BJ (cell line): ENCODE measurements around the gene SPNS2. TPM values are rescaled to one million over a fixed set of nuclear protein-coding genes. Genes with fewer than 3 reads are reported as not detected.

Experiments
- CTCF ChIA-PET: fragments of 350-600 bp; formaldehyde crosslinking; extraction: SDS; loops from one replicate; lab custom pipeline; 2021; ENCODE audit warnings: antibody characterized with exemption, inconsistent platforms; lab: Yijun Ruan, JAX
- POLR2A ChIA-PET: fragments of 300-600 bp; sonication (Branson Sonifier 250); formaldehyde crosslinking; extraction: SDS; loops from one replicate; lab custom pipeline; 2021; ENCODE audit warnings: antibody characterized with exemption; lab: Charles Lee
- DNase-seq: peaks from one replicate; pipeline ENCODE4 v3.0.0-alpha.2; 2011; ENCODE audit warnings: low read depth
- H3K27me3 ChIP-seq: 2 replicates; pipeline ENCODE4 v1.6.0; 2011; ENCODE audit warnings: low read length; ENCODE audit not compliant: control insufficient read depth, insufficient read depth
- H3K36me3 ChIP-seq: 2 replicates; pipeline ENCODE4 v1.5.1; 2011; ENCODE audit warnings: low read length; ENCODE audit not compliant: control insufficient read depth, insufficient read depth
- H3K4me3 ChIP-seq: 2 replicates; pipeline ENCODE4 v1.5.1; 2011; ENCODE audit warnings: low read depth, mild to moderate bottlenecking, control low read depth, low read length
- polyA plus RNA-seq: library from polyadenylated mRNA; depleted of rRNA; stranded (reverse); fragments of >200 nt; gene quantifications from 2 replicates; pipeline ENCODE4 v1.2.3, GENCODE V29; 2011
- TF ChIP-seq, protein P1 (sequence below): IDR thresholded peaks from 2 replicates; pipeline ENCODE4 v1.5.1; 2011; ENCODE audit warnings: low read depth, mild to moderate bottlenecking, control low read depth, inconsistent platforms, low read length, moderate library complexity; ENCODE audit not compliant: insufficient read depth

SPNS2 gene
- polyA plus RNA-seq, 1 experiment: not detected

DNA sequence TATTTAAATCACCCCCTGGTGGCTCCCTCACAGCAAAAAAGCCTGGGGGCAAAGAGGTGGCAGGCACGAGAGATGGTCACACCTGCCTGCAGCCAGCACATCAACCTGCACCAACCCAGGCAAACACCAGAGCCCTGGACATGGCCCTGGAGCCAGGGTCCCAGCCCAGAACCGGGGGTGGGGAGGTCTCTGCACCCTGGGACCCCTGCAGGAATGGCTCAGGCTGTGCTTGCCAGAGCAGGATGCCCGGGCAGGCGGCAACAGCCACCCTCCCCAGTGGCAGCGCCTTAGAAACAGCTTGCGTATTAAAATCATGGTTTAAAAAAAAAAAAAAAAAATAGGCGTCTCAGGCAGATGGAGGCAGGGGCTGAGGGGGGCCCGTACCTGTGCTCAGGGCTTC is 40.3 kb downstream of the SPNS2 start:
- Histone ChIP-seq H3K36me3 (peaks cover 31% of the 10 kb centered on the region), H3K4me3 (no peak overlapping the region), H3K27me3 (no peaks in the 10 kb centered on the region)
- DNase-seq: no peak
- ChIA-PET CTCF (no interaction called here), POLR2A (no interaction called here)
- TF ChIP-seq, protein P1, sequence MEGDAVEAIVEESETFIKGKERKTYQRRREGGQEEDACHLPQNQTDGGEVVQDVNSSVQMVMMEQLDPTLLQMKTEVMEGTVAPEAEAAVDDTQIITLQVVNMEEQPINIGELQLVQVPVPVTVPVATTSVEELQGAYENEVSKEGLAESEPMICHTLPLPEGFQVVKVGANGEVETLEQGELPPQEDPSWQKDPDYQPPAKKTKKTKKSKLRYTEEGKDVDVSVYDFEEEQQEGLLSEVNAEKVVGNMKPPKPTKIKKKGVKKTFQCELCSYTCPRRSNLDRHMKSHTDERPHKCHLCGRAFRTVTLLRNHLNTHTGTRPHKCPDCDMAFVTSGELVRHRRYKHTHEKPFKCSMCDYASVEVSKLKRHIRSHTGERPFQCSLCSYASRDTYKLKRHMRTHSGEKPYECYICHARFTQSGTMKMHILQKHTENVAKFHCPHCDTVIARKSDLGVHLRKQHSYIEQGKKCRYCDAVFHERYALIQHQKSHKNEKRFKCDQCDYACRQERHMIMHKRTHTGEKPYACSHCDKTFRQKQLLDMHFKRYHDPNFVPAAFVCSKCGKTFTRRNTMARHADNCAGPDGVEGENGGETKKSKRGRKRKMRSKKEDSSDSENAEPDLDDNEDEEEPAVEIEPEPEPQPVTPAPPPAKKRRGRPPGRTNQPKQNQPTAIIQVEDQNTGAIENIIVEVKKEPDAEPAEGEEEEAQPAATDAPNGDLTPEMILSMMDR: no peak

DNA sequence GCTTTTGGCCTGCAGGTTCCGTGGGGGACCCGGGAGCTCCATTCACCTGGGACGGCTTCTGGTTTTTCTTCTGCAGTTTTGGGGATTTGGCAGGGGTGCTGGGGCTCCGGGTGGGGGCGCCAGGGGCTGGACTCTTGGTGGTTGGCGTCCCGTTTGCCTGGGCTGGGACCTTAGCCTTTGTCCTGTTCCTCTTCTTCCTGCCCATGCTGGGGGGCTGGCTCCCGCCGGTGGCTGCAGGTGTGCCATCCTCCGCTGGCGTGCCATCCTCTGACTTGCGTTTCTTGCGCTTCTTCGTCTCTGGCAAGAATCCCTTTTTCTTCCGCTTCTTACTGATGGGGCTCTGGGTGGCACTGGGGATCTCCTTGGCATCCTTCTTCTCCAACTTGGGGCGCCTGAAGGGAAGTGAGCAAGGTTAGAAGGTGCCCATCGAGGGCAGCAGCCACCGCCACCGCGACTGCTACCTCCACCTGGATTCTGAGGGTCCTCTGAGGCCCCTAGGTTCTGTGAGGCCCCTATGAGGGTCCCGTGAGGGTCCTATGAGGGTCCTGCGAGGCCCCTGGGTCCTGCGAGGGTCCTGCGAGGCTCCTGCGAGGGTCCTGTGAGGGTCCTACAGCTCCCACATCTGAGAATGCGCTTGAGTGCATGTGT is 41.0 kb downstream of the SPNS2 start:
- no peak for DNase-seq
- TF ChIP-seq, protein P1: no peak
- no peaks in the 10 kb centered on the region for H3K27me3 ChIP-seq
- ChIA-PET CTCF (no interaction called here), POLR2A (no interaction called here)
- peaks cover 34% of the 10 kb centered on the region for H3K36me3 ChIP-seq
- no peak overlapping the region for H3K4me3 ChIP-seq

DNA sequence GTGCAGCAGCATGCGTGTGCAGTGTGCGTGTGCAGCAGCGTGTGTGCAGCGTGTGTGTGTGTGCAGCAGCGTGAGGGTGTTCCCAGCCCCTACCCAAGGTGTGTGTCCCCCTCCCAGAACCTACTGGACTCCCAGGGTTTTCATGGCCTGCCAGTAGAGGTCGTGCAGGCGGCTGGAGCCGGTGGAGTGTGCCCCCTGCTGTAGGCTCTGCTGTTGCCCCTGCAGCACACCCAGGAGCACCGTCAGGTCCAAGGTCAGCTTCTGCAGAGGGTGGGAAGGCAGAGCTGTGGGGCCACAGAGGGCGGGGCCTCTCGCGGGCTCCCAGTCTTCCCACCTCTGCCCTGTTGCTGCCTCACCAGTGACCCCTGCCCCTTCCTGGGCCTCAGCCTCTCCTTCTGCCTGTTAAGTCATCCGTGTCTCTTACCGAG is 41.6 kb downstream of the SPNS2 start:
- TF ChIP-seq, protein P1: no peak

DNA sequence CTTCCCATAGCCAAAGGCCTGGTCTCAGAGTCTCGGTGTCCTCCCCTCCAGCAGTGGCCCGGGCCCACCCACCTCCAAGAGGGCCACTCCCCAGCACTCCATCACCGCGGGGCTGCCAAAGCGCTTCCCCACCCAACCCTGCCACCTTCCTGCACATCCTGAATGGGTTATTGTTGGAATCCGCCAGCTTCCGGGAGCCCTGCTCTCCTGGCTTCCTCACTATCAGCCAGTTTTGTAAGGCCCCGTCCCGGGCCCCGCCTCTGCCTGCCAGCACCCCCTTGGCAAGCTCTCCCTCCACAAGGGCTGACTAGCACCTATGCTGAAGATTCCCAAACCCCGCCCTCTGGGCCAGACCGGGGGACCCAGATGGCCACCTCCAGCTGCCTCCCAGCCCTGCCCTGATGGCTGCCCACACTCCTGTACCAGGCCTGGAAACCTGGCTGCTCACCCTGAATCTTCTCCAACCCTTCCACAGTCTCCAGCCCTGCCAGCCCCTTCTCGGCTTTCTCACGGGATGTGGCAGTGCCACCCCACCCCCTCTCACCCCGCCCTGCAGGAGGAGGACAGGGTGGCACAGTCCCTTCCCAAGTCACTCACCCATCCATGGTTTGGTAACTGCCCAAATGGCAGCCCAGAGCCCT is 42.1 kb downstream of the SPNS2 start:
- DNase-seq: no peak
- no peaks in the 10 kb centered on the region for H3K27me3 ChIP-seq
- no peak overlapping the region for H3K4me3 ChIP-seq
- H3K36me3 ChIP-seq: peaks cover 40% of the 10 kb centered on the region
- POLR2A ChIA-PET: no interaction called here
- CTCF ChIA-PET: no interaction called here
- TF ChIP-seq, protein P1: no peak

More for the DNA sequence above, 41.6 kb downstream of the SPNS2 start:
- ChIA-PET CTCF (no interaction called here), POLR2A (no interaction called here)
- peaks cover 35% of the 10 kb centered on the region for H3K36me3 ChIP-seq
- DNase-seq: no peak
- H3K4me3 ChIP-seq: no peak overlapping the region
- no peaks in the 10 kb centered on the region for H3K27me3 ChIP-seq

DNA sequence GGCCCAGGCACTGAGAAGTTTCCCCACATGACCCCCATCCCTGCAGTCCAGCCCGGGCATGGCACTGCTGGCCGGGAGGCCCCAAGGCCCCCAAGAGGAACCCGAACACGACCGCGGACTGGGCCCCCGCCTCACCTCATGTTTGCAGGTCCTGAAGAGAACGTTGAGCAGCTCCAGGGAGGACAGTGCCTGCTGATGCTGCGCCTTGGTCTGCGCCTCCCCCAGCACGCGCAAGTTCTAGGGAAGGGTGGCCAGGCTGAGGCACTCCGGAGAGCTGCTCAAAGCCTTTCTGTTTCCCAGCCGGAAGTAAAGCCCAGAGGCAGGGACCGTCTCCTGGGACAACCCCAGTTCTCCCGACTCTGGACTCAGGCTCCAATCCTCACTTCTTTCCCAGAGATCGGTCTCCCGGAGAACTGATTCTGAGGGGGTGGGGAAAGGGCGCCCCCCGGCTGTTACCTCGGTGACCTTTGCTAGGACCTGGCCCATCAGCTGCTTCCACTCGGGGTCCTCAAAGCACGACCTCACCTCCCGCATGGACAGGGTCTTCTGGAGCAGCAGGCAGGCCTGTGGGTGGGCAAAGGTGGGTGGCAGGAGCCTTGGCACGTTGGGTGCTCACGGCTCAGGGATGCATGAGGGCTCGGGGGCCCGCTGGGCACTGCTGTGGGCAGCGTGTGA is 42.8 kb downstream of the SPNS2 start:
- POLR2A ChIA-PET: no interaction called here
- CTCF ChIA-PET: no interaction called here
- Histone ChIP-seq H3K4me3 (no peak overlapping the region), H3K27me3 (no peaks in the 10 kb centered on the region), H3K36me3 (peaks cover 41% of the 10 kb centered on the region)
- TF ChIP-seq, protein P1: no peak
- no peak for DNase-seq
